ENCODE results near the gene CLSTN2. TPM values are rescaled to one million over a fixed set of nuclear protein-coding genes. Genes with fewer than 3 reads are reported as not detected.

CLSTN2 gene
- total and polyA plus RNA-seq, 2 of the 8 experiments (the other 6 are each of a cell fraction or from before 2014, with no cell fraction given): 0.39 to 0.52 TPM

DNA sequence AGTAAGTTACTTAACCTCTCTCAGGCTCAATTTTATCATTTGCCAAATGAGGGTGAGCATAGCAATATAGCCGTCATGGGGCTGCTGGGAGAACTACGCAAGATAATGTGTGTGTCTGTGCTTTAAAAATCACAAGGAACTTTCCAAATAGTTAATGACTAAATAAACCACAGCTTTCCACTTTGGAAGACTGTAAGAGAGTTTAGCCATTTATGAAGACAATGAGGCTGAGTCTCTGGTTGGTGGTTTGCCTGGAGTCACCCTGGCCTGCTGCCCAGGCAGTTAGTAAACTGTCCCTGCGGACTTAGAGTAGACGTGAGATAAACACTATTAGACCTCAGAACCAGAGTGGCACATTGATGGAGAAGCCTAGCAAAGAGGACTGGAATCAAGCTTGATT is 357.7 kb downstream of the CLSTN2 start:
- no peak overlapping the region for H2AK5ac ChIP-seq (ENCODE audit: low read depth, low read length)
- peaks cover 0 to 8% (median 4%) of the 10 kb centered on the region in 4 experiments; a peak in 4 of 7 replicates for H3K4me1 ChIP-seq (replicated peaks in 1 of 4; ENCODE audit: control insufficient read depth in 3 of 4, insufficient read depth in 4 of 4, low read length in 3 of 4)
- WGBS, 2 experiments (ENCODE audit: extremely low coverage in 1 of 2, insufficient coverage in 1 of 2, insufficient read length in 1 of 2, insufficient replicate concordance in 2 of 2, low coverage in 1 of 2, low lambda C conversion rate in 2 of 2, missing lambda C conversion rate in 1 of 2): 97% methylated on average over 4 of the region's 4 CpGs; no CpG with 5 or more reads in 1 of the 2 experiments
- H3K79me2 ChIP-seq (ENCODE audit: control insufficient read depth in 1 of 2, insufficient read depth in 2 of 2, low read length in 2 of 2): no peaks in the 10 kb centered on the region
- H2BK15ac ChIP-seq (ENCODE audit: low read length): peak overlapping the region; percentile 74; the same call in 1 of the 2 replicates
- no peaks in the 10 kb centered on the region for H3K36me3 ChIP-seq (ENCODE audit: control insufficient read depth in 2 of 4, insufficient read depth in 4 of 4, low read length in 3 of 4)
- no peak overlapping the region for H2BK5ac ChIP-seq (ENCODE audit: low read depth, low read length)
- H3K79me1 ChIP-seq (ENCODE audit: low read depth, low read length): no peaks in the 10 kb centered on the region
- H3K23me2 ChIP-seq (ENCODE audit: low read depth, low read length): no peaks in the 10 kb centered on the region; the same call in 1 of the 2 replicates
- no peak overlapping the region for H4K8ac ChIP-seq (ENCODE audit: extremely low read depth, insufficient read depth, low read length)
- no peak overlapping the region for H3K18ac ChIP-seq (ENCODE audit: extremely low read depth, low read length)
- no peak overlapping the region for H4K91ac ChIP-seq (replicated peaks; ENCODE audit: insufficient read length, low read length)
- H2AFZ ChIP-seq (ENCODE audit: low read length): no peak overlapping the region
- no peak overlapping the region for H3K4me2 ChIP-seq (ENCODE audit: insufficient read depth in 1 of 2, low read depth in 2 of 2, low read length in 2 of 2)
- TF ChIP-seq KDM5A (IDR thresholded peaks at IDR 0.05; ENCODE audit: low read length): no peak
- H3K27me3 ChIP-seq (replicated peaks in 1 of 4; ENCODE audit: control insufficient read depth in 3 of 4, extremely low read depth in 1 of 4, insufficient read depth in 3 of 4, low read length in 3 of 4): no peaks in the 10 kb centered on the region; a peak in 1 of 7 replicates
- no peak overlapping the region for H3K27ac ChIP-seq (ENCODE audit: low read depth, low read length)
- no peak overlapping the region for H3K23ac ChIP-seq (ENCODE audit: insufficient read length)
- no peaks in the 10 kb centered on the region for H3K9me3 ChIP-seq (ENCODE audit: insufficient read depth in 2 of 2, low read depth in 1 of 2, low read length in 1 of 2)
- H2BK12ac ChIP-seq (ENCODE audit: low read depth, low read length): no peak overlapping the region
- no peak overlapping the region for H2BK120ac ChIP-seq (replicated peaks; ENCODE audit: low read depth, low read length)
- H4K5ac ChIP-seq (ENCODE audit: insufficient read length, low read depth, low read length): no peak overlapping the region
- DNase-seq (ENCODE audit: low read depth in 1 of 2, low spot score in 2 of 2) (no peak), FAIRE-seq (no peak)
- H3K4me3 ChIP-seq (ENCODE audit: extremely low read depth in 1 of 4, insufficient read depth in 2 of 4, low read depth in 3 of 4, low read length in 4 of 4): no peak overlapping the region
- 0 out of 2 replicates have a peak overlapping the region, but pooled peaks have one; percentile 69 for H2BK20ac ChIP-seq (ENCODE audit: low read length)
- no peak overlapping the region for H3K9ac ChIP-seq (replicated peaks in 1 of 4; ENCODE audit: extremely low read depth in 1 of 4, low read depth in 3 of 4, low read length in 3 of 4)
- no peak overlapping the region for H3K56ac ChIP-seq (replicated peaks; ENCODE audit: insufficient read length, low read depth, low read length)
- ChIA-PET POLR2A (ENCODE audit: partially characterized antibody) (no interaction called here), CTCF (ENCODE audit: partially characterized antibody) (interaction anchor here (0.9 kb wide), 1 partner anchor 10 kb away, joined by 5 read pairs; no protein-coding TSS in a partner anchor)
- no peak overlapping the region for H3K4ac ChIP-seq (replicated peaks; ENCODE audit: insufficient read length, low read depth, low read length)
- H3K14ac ChIP-seq (ENCODE audit: insufficient read length): no peak overlapping the region
- H4K20me1 ChIP-seq (replicated peaks in 1 of 2; ENCODE audit: control insufficient read depth in 1 of 2, insufficient read depth in 2 of 2, low read length in 2 of 2): no peaks in the 10 kb centered on the region

Data from H1 (cell line).